BLaER1 (cell line): ENCODE data around the gene SUMO3.

Experiments used
- H3K27ac ChIP-seq: shearing (Covaris generic); formaldehyde crosslinking; 2 replicates; pipeline ENCODE4 v1.8.1; 2022
- H3K27me3 ChIP-seq: shearing (Covaris generic); formaldehyde crosslinking; 2 replicates; pipeline ENCODE4 v1.8.1; 2022
- H3K36me3 ChIP-seq: shearing (Covaris generic); formaldehyde crosslinking; 2 replicates; pipeline ENCODE4 v1.8.1; 2022
- H3K4me1 ChIP-seq: shearing (Covaris generic); formaldehyde crosslinking; 2 replicates; pipeline ENCODE4 v1.8.1; 2022
- H3K4me2 ChIP-seq: shearing (Covaris generic); formaldehyde crosslinking; 2 replicates; pipeline ENCODE4 v1.8.1; 2022
- H3K4me3 ChIP-seq: shearing (Covaris generic); formaldehyde crosslinking; 2 replicates; pipeline ENCODE4 v1.8.1; 2022
- H3K9ac ChIP-seq: shearing (Covaris generic); formaldehyde crosslinking; 2 replicates; pipeline ENCODE4 v1.8.1; 2022
- H3K9me3 ChIP-seq: shearing (Covaris generic); formaldehyde crosslinking; 2 replicates; pipeline ENCODE4 v1.8.1; 2022
- H4K20me1 ChIP-seq: shearing (Covaris generic); formaldehyde crosslinking; 2 replicates; pipeline ENCODE4 v1.8.1; 2022
- Cebpa-rat ChIP-seq: shearing (Covaris generic); IDR thresholded peaks from 2 replicates; pipeline ENCODE4 v1.8.1; 2022

SUMO3 gene

GRCh38 chr21:44848821-44849521, 31.1 kb upstream of the SUMO3 start:
- TF ChIP-seq Cebpa-rat, result no peak
- H3K4me1 ChIP-seq, result peaks cover 98% of the 10 kb centered on the region

DNA sequence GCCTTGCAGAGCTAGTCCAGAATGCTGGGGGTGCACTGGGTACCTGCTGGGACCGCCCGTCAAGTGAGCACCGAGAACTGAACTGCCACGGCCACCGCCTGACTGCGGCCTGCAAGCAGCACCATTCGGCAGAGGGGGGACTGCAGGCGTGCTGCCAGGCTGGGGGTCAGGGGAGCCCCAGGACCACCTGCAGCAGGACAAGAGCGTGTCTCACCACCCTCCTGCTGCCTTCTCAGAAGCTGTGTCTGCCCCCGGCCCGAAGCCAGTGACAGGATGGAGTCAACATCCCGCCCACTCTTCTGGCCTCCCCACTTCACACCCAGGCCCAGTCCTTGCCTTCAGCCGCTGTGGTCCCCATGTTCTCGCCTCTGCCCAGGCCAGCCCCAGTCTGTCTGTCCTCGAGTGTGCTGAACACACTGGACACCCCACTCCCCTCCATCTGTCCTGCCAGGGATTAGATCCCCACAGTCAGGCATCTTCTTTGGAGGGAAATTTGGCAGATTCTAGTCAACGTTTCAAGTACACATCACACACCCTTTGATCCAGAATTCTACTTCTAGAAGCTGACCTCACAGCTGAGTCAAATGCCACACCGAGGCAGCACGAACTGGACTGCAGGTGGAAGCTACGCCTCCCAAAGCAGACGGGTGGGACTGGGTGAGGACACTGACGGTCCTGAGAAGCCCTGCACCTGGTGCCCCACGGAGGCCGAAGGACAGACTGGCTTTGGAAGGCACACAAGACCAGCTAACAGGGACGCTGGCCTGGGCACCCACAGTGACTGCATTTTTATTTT, 29.6 kb upstream of the SUMO3 start:
- peaks cover 46% of the 10 kb centered on the region for H4K20me1 ChIP-seq
- peak overlapping the region; percentile 97 for H3K4me2 ChIP-seq
- peaks cover 48% of the 10 kb centered on the region for H3K36me3 ChIP-seq
- H3K9me3 ChIP-seq, result no peaks in the 10 kb centered on the region
- H3K4me1 ChIP-seq, result peaks cover 83% of the 10 kb centered on the region
- peak overlapping the region; percentile 75 for H3K27ac ChIP-seq
- no peak overlapping the region for H3K4me3 ChIP-seq
- no peaks in the 10 kb centered on the region for H3K27me3 ChIP-seq
- no peak for TF ChIP-seq Cebpa-rat
- H3K9ac ChIP-seq, result no peak overlapping the region

More at GRCh38 chr21:44848821-44849521, 31.1 kb upstream of the SUMO3 start:
- H3K36me3 ChIP-seq, result peaks cover 54% of the 10 kb centered on the region
- H3K9ac ChIP-seq, result no peak overlapping the region
- no peak overlapping the region for H3K27ac ChIP-seq
- no peak overlapping the region for H3K4me3 ChIP-seq
- H3K4me2 ChIP-seq, result no peak overlapping the region
- no peaks in the 10 kb centered on the region for H3K9me3 ChIP-seq
- H3K27me3 ChIP-seq, result no peaks in the 10 kb centered on the region
- peaks cover 61% of the 10 kb centered on the region for H4K20me1 ChIP-seq

DNA sequence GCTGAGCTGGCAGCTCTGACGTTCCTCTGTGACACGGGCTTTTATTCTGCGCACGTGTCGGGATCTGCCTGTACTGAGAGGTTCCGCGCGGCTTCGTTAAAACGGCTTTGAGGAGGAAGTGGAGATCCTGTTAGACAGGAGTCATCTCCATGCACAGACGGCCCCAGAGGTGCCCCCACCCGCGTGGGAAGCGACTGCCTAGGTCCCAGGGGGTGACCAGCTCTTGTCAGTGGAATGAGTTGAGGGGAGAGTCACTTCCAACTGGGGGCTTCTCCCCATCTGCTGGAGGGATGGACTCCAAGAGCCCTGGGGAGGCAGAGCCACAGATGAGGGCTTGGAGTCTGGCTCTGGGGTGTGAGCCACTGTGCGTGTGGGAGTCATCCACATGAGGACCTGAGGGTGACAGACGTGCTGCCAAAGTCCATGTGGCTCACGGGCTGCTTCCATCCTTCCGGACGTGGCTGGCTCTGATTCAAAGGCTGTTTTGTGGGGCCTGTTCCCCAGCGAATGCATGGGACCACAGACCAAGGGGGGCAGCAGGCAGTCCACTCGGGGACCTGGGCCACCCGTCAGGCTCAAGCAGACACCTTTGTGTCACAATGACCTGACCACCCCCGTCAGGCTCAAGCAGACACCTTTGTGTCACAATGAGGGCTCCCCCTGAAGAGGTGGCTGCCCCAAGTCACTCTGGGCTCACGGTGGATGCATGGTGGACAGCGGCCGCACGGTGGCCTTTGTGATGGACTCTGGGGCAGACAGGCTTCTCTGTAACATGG, 28.8 kb upstream of the SUMO3 start:
- H3K4me3 ChIP-seq, result peak overlapping the region; percentile 63; the same call in 1 of the 2 replicates
- H3K4me1 ChIP-seq, result peaks cover 75% of the 10 kb centered on the region

GRCh38 chr21:44846224-44846484, 28.3 kb upstream of the SUMO3 start:
- no peaks in the 10 kb centered on the region for H3K9me3 ChIP-seq
- peak overlapping the region; percentile 63 for H3K4me3 ChIP-seq
- H3K4me2 ChIP-seq, result peak overlapping the region; percentile 97
- H3K27me3 ChIP-seq, result no peaks in the 10 kb centered on the region
- peaks cover 70% of the 10 kb centered on the region for H3K4me1 ChIP-seq
- peaks cover 33% of the 10 kb centered on the region for H4K20me1 ChIP-seq
- no peak for TF ChIP-seq Cebpa-rat
- H3K9ac ChIP-seq, result peak overlapping the region; percentile 65; the same call in 1 of the 2 replicates
- peak overlapping the region; percentile 75 for H3K27ac ChIP-seq
- peaks cover 35% of the 10 kb centered on the region for H3K36me3 ChIP-seq

More for the DNA sequence above, 28.8 kb upstream of the SUMO3 start:
- Histone ChIP-seq H3K9me3 (no peaks in the 10 kb centered on the region), H3K9ac (0 out of 2 replicates have a peak overlapping the region, but pooled peaks have one; percentile 1), H3K4me2 (peak overlapping the region; percentile 97), H4K20me1 (peaks cover 38% of the 10 kb centered on the region), H3K27me3 (no peaks in the 10 kb centered on the region), H3K36me3 (peaks cover 41% of the 10 kb centered on the region), H3K27ac (peak overlapping the region; percentile 75)
- TF ChIP-seq Cebpa-rat, result no peak

- H4K20me1 ChIP-seq, result peaks cover 28% of the 10 kb centered on the region
- H3K27ac ChIP-seq, result peak overlapping the region; percentile 75
- H3K36me3 ChIP-seq, result peaks cover 30% of the 10 kb centered on the region
- H3K4me2 ChIP-seq, result peak overlapping the region; percentile 97
- H3K9ac ChIP-seq, result peak overlapping the region; percentile 65
- peak overlapping the region; percentile 63 for H3K4me3 ChIP-seq
- no peak; the same call in 1 of the 2 replicates for TF ChIP-seq Cebpa-rat
- no peaks in the 10 kb centered on the region for H3K9me3 ChIP-seq
- peaks cover 64% of the 10 kb centered on the region for H3K4me1 ChIP-seq
- H3K27me3 ChIP-seq, result no peaks in the 10 kb centered on the region
Observed at GRCh38 chr21:44845418-44846223, 27.8 kb upstream of the SUMO3 start.

GRCh38 chr21:44844256-44844655, 26.4 kb upstream of the SUMO3 start:
- TF ChIP-seq Cebpa-rat, result no peak
- no peak overlapping the region for H3K9ac ChIP-seq
- H3K4me3 ChIP-seq, result no peak overlapping the region
- H3K9me3 ChIP-seq, result no peaks in the 10 kb centered on the region
- H4K20me1 ChIP-seq, result peaks cover 14% of the 10 kb centered on the region
- H3K4me2 ChIP-seq, result no peak overlapping the region
- H3K4me1 ChIP-seq, result peaks cover 51% of the 10 kb centered on the region
- H3K36me3 ChIP-seq, result peaks cover 16% of the 10 kb centered on the region
- H3K27ac ChIP-seq, result no peak overlapping the region
- H3K27me3 ChIP-seq, result no peaks in the 10 kb centered on the region

- Histone ChIP-seq H3K27ac (no peak overlapping the region), H3K9me3 (no peaks in the 10 kb centered on the region), H3K4me2 (no peak overlapping the region), H3K36me3 (peaks cover 3% of the 10 kb centered on the region), H3K4me3 (no peak overlapping the region), H3K9ac (no peak overlapping the region), H4K20me1 (peaks cover 12% of the 10 kb centered on the region), H3K27me3 (no peaks in the 10 kb centered on the region), H3K4me1 (peaks cover 37% of the 10 kb centered on the region)
- TF ChIP-seq Cebpa-rat, result no peak
Observed at GRCh38 chr21:44842721-44843445, 25.0 kb upstream of the SUMO3 start.

DNA sequence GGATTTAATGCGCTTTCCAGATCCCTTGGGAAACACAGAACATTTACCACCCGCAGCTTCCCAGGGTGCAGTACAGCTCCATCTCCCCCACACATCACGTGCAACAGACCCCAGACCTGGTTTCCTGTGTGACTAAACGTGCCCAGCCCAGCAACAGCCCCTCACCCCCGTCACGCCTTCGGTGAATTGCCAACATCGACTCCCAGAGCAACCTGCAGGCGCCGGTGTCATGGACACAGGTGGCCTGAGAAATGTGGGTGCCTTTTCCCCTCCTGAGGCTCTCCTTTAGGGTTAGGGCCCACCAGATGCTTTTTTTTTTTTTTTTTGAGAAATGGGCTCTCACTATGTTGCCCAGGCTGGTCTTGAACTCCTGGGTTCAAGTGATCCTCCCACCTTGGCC, 24.2 kb upstream of the SUMO3 start:
- no peak overlapping the region for H3K4me3 ChIP-seq
- H4K20me1 ChIP-seq, result peaks cover 5% of the 10 kb centered on the region
- no peak for TF ChIP-seq Cebpa-rat
- no peak overlapping the region for H3K9ac ChIP-seq
- peaks cover 34% of the 10 kb centered on the region for H3K4me1 ChIP-seq
- H3K36me3 ChIP-seq, result no peaks in the 10 kb centered on the region
- no peak overlapping the region for H3K4me2 ChIP-seq
- H3K27ac ChIP-seq, result no peak overlapping the region
- H3K9me3 ChIP-seq, result no peaks in the 10 kb centered on the region
- no peaks in the 10 kb centered on the region for H3K27me3 ChIP-seq

DNA sequence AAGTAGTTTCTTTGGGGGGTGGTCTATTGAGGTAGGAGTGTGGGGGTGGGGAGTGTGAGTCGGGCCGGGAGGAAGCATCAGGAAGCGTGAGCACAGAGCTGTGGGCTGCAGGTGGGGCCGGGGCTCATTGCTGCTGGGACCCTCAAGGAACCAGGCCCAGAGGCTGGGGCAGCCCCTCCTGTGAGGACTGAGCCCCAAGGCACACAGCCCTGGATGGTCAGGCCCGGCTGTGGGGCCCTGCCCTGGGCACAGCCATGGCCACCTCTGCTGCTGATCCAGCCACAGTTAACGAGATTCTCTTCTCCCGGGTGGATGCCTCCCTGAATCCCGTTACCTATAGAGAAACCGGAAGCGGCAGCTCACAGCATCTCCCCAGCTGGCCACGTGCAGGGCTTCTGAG, 22.9 kb upstream of the SUMO3 start:
- no peak for TF ChIP-seq Cebpa-rat
- Histone ChIP-seq H3K27me3 (no peaks in the 10 kb centered on the region), H3K4me2 (no peak overlapping the region), H3K27ac (no peak overlapping the region), H3K9me3 (no peaks in the 10 kb centered on the region), H3K4me1 (peaks cover 28% of the 10 kb centered on the region), H3K4me3 (no peak overlapping the region), H4K20me1 (no peaks in the 10 kb centered on the region), H3K9ac (no peak overlapping the region), H3K36me3 (no peaks in the 10 kb centered on the region)
